ENCODE measurements around the gene FGF1. TPM values are rescaled to one million over a fixed set of nuclear protein-coding genes. Genes with fewer than 3 reads are reported as not detected.

The FGF1 gene
- total RNA-seq, 2 experiments from 2014 or later = not detected

- Histone ChIP-seq H3K36me3 (ENCODE audit: insufficient read depth, low read length) (no peaks in the 10 kb centered on the region), H3K4me1 (ENCODE audit: insufficient read depth, low read length) (no peaks in the 10 kb centered on the region), H3K27ac (ENCODE audit: low read depth in 1 of 2, low read length in 2 of 2) (no peak overlapping the region), H3K27me3 (ENCODE audit: control insufficient read depth in 1 of 2, insufficient read depth in 2 of 2, low read length in 2 of 2) (no peaks in the 10 kb centered on the region), H3K9me3 (ENCODE audit: control insufficient read depth in 1 of 2, insufficient read depth in 1 of 2, low read length in 2 of 2) (peaks cover 0 to 5% of the 10 kb centered on the region in 2 experiments), H3K4me3 (ENCODE audit: low read length) (no peak overlapping the region)
- Mint-ChIP-seq H3K27ac (no peak overlapping the region), H3K27me3 (peaks cover 6% of the 10 kb centered on the region), H3K9me3 (no peaks in the 10 kb centered on the region), H3K4me3 (no peak overlapping the region), H3K36me3 (ENCODE audit: low read depth) (no peaks in the 10 kb centered on the region), H3K4me1 (ENCODE audit: low read depth) (no peaks in the 10 kb centered on the region)
- ChIA-PET CTCF (no interaction called here), POLR2A (no interaction called here)
- DNase-seq = no peak
- ATAC-seq (ENCODE audit: poor library complexity) = no peak
- no peak for TF ChIP-seq CTCF (IDR thresholded peaks at IDR 0.05)
- intact Hi-C loops (cut with DNase I, micrococcal nuclease) = no loop called here
Measured at GRCh38 chr5:142619815-142620214, 66.1 kb downstream of the FGF1 start.

GRCh38 chr5:142618130-142618523 is 67.8 kb downstream of the FGF1 start:
- ChIA-PET CTCF (interaction anchor here (0.7 kb wide), 1 partner anchor 495 kb away, joined by 3 read pairs; no protein-coding TSS in a partner anchor), POLR2A (no interaction called here)
- Mint-ChIP-seq H3K36me3 (ENCODE audit: low read depth) (no peaks in the 10 kb centered on the region), H3K4me3 (no peak overlapping the region), H3K27ac (no peak overlapping the region), H3K27me3 (no peaks in the 10 kb centered on the region), H3K9me3 (no peaks in the 10 kb centered on the region), H3K4me1 (ENCODE audit: low read depth) (no peaks in the 10 kb centered on the region)
- Histone ChIP-seq H3K4me3 (ENCODE audit: low read length) (no peak overlapping the region), H3K36me3 (ENCODE audit: insufficient read depth, low read length) (no peaks in the 10 kb centered on the region), H3K9me3 (ENCODE audit: control insufficient read depth in 1 of 2, insufficient read depth in 1 of 2, low read length in 2 of 2) (peaks cover 0 to 5% of the 10 kb centered on the region in 2 experiments), H3K4me1 (ENCODE audit: insufficient read depth, low read length) (no peaks in the 10 kb centered on the region), H3K27me3 (ENCODE audit: control insufficient read depth in 1 of 2, insufficient read depth in 2 of 2, low read length in 2 of 2) (no peaks in the 10 kb centered on the region), H3K27ac (ENCODE audit: low read depth in 1 of 2, low read length in 2 of 2) (no peak overlapping the region)
- intact Hi-C loops (cut with DNase I, micrococcal nuclease) = no loop called here
- TF ChIP-seq CTCF (IDR thresholded peaks at IDR 0.05) = no peak
- ATAC-seq (ENCODE audit: poor library complexity) = no peak
- DNase-seq = no peak

- intact Hi-C loops (cut with DNase I, micrococcal nuclease) = no loop called here
- Mint-ChIP-seq H3K27ac (no peak overlapping the region), H3K36me3 (ENCODE audit: low read depth) (no peaks in the 10 kb centered on the region), H3K4me1 (ENCODE audit: low read depth) (no peaks in the 10 kb centered on the region), H3K4me3 (no peak overlapping the region), H3K9me3 (no peaks in the 10 kb centered on the region), H3K27me3 (peaks cover 3% of the 10 kb centered on the region)
- Histone ChIP-seq H3K9me3 (ENCODE audit: control insufficient read depth in 1 of 2, insufficient read depth in 1 of 2, low read length in 2 of 2) (peaks cover 0 to 5% of the 10 kb centered on the region in 2 experiments), H3K36me3 (ENCODE audit: insufficient read depth, low read length) (no peaks in the 10 kb centered on the region), H3K27ac (ENCODE audit: low read depth in 1 of 2, low read length in 2 of 2) (no peak overlapping the region), H3K4me1 (ENCODE audit: insufficient read depth, low read length) (no peaks in the 10 kb centered on the region), H3K4me3 (ENCODE audit: low read length) (no peak overlapping the region), H3K27me3 (ENCODE audit: control insufficient read depth in 1 of 2, insufficient read depth in 2 of 2, low read length in 2 of 2) (no peaks in the 10 kb centered on the region)
- ChIA-PET CTCF (no interaction called here), POLR2A (no interaction called here)
- ATAC-seq (ENCODE audit: poor library complexity) (no peak), DNase-seq (no peak)
- TF ChIP-seq CTCF (IDR thresholded peaks at IDR 0.05) = no peak
Measured at GRCh38 chr5:142617416-142618129, 68.3 kb downstream of the FGF1 start.
